ENCODE measurements around the gene NR6A1. TPM values are rescaled to one million over a fixed set of nuclear protein-coding genes. Genes with fewer than 3 reads are reported as not detected.

The NR6A1 gene
- total RNA-seq, 1 donor: 0.36 TPM

DNA sequence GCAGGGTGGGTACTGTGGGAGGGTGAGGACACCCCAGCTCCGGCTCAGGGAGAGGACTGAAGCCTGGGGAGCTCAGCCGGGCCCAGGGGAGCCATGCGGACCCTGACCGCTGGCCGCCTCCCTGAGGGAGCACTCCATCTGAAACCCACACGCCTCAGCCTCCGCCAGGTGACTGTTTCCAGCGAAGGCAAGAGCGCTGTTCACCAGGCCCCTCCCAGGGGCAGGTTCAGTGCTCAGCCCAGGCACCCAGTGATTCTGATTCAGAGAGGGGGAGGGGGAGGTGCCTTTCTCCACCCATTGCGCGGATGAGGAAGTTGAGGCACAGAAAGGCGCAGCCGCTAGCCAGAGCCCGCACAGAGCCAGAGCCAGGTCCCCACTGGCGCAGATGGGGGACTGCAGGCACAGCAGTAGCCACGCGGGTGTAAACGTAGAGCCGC lies 293.9 kb downstream of the NR6A1 start:
- Histone ChIP-seq H3K4me3 (ENCODE audit: insufficient read depth, low read length) (no peak overlapping the region), H3K36me3 (ENCODE audit: insufficient read depth, low read length) (no peaks in the 10 kb centered on the region), H3K79me2 (ENCODE audit: insufficient read depth, low read length) (no peaks in the 10 kb centered on the region), H3K9me3 (ENCODE audit: low read depth, low read length) (no peaks in the 10 kb centered on the region), H3K27ac (ENCODE audit: low read depth, low read length) (no peak overlapping the region), H3K27me3 (ENCODE audit: insufficient read depth, low read length) (peaks cover 31% of the 10 kb centered on the region), H4K20me1 (ENCODE audit: insufficient read depth, low read length) (no peaks in the 10 kb centered on the region), H3K4me2 (ENCODE audit: insufficient read depth, low read length) (no peak overlapping the region), H2AFZ (ENCODE audit: low read length) (no peak overlapping the region), H3K4me1 (ENCODE audit: insufficient read depth, low read length) (no peaks in the 10 kb centered on the region)
- TF ChIP-seq, protein P1, sequence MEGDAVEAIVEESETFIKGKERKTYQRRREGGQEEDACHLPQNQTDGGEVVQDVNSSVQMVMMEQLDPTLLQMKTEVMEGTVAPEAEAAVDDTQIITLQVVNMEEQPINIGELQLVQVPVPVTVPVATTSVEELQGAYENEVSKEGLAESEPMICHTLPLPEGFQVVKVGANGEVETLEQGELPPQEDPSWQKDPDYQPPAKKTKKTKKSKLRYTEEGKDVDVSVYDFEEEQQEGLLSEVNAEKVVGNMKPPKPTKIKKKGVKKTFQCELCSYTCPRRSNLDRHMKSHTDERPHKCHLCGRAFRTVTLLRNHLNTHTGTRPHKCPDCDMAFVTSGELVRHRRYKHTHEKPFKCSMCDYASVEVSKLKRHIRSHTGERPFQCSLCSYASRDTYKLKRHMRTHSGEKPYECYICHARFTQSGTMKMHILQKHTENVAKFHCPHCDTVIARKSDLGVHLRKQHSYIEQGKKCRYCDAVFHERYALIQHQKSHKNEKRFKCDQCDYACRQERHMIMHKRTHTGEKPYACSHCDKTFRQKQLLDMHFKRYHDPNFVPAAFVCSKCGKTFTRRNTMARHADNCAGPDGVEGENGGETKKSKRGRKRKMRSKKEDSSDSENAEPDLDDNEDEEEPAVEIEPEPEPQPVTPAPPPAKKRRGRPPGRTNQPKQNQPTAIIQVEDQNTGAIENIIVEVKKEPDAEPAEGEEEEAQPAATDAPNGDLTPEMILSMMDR (IDR thresholded peaks at IDR 0.05; ENCODE audit: extremely low read depth, low read depth, low read length): no peak
- no peak for DNase-seq (ENCODE audit: insufficient read length, low spot score, missing footprints)

DNA sequence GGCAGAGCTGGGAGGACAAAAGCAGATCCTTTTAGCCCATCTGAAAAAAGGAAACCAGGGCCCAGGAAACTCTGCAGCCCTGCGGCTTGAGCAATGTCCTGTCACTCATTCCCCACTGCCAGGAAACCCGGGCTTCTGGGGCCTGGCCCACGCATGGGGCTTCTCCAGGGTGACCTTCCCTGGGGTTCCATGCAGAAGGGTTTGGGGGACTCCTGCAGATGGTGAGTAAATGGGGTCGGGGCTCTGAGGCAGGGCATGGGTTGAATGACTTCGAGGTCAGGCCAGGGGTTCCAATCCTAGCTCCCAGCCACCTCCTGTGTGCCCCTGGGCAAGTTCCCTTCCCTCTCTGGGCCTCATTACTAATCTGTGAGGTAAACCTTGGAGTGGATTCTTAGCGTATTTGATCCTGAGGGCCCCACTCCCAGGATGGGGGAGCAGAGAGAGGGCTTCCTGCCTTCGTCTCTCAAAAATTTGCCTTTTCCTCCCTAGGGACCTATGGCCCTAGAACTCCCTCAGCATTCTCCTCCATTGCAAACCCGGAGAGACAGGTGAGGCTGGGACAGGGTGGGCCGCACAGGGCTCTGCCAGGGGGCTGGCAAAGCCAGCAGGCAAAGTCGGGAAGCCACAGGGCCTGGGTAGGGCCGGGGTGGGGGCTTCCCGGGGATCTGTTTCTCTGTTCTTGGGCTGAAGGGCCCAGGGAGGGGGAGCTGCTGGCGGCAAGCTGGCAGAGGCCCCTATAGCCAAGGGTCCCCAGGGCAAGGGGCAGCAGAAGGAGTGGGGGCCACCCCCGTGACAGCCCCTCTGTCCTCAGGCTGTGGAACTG lies 295.0 kb downstream of the NR6A1 start:
- no peaks in the 10 kb centered on the region for H3K36me3 ChIP-seq (ENCODE audit: insufficient read depth, low read length)
- no peak for DNase-seq (ENCODE audit: insufficient read length, low spot score, missing footprints)
- no peaks in the 10 kb centered on the region for H4K20me1 ChIP-seq (ENCODE audit: insufficient read depth, low read length)
- no peaks in the 10 kb centered on the region for H3K79me2 ChIP-seq (ENCODE audit: insufficient read depth, low read length)
- no peak overlapping the region for H2AFZ ChIP-seq (ENCODE audit: low read length)
- peaks cover 28% of the 10 kb centered on the region for H3K27me3 ChIP-seq (ENCODE audit: insufficient read depth, low read length)
- no peaks in the 10 kb centered on the region for H3K9me3 ChIP-seq (ENCODE audit: low read depth, low read length)
- no peaks in the 10 kb centered on the region for H3K4me1 ChIP-seq (ENCODE audit: insufficient read depth, low read length)
- no peak overlapping the region for H3K27ac ChIP-seq (ENCODE audit: low read depth, low read length)
- no peak overlapping the region for H3K4me2 ChIP-seq (ENCODE audit: insufficient read depth, low read length)
- no peak overlapping the region for H3K4me3 ChIP-seq (ENCODE audit: insufficient read depth, low read length)
- TF ChIP-seq, protein P1 (IDR thresholded peaks at IDR 0.05; ENCODE audit: extremely low read depth, low read depth, low read length): no peak

GRCh38 chr9:124475158-124475867 lies 295.8 kb downstream of the NR6A1 start:
- TF ChIP-seq, protein P1 (IDR thresholded peaks at IDR 0.05; ENCODE audit: extremely low read depth, low read depth, low read length): no peak
- no peak overlapping the region for H3K4me2 ChIP-seq (ENCODE audit: insufficient read depth, low read length)
- H4K20me1 ChIP-seq (ENCODE audit: insufficient read depth, low read length): no peaks in the 10 kb centered on the region
- H3K4me3 ChIP-seq (ENCODE audit: insufficient read depth, low read length): no peak overlapping the region
- H3K27me3 ChIP-seq (ENCODE audit: insufficient read depth, low read length): peaks cover 32% of the 10 kb centered on the region
- no peak overlapping the region for H2AFZ ChIP-seq (ENCODE audit: low read length)
- no peak for DNase-seq (ENCODE audit: insufficient read length, low spot score, missing footprints)
- H3K27ac ChIP-seq (ENCODE audit: low read depth, low read length): no peak overlapping the region
- H3K79me2 ChIP-seq (ENCODE audit: insufficient read depth, low read length): no peaks in the 10 kb centered on the region
- no peaks in the 10 kb centered on the region for H3K36me3 ChIP-seq (ENCODE audit: insufficient read depth, low read length)
- H3K4me1 ChIP-seq (ENCODE audit: insufficient read depth, low read length): no peaks in the 10 kb centered on the region
- no peaks in the 10 kb centered on the region for H3K9me3 ChIP-seq (ENCODE audit: low read depth, low read length)

GRCh38 chr9:124474151-124474550 lies 297.0 kb downstream of the NR6A1 start:
- Histone ChIP-seq H3K4me2 (ENCODE audit: insufficient read depth, low read length) (no peak overlapping the region), H4K20me1 (ENCODE audit: insufficient read depth, low read length) (no peaks in the 10 kb centered on the region), H2AFZ (ENCODE audit: low read length) (no peak overlapping the region), H3K4me1 (ENCODE audit: insufficient read depth, low read length) (no peaks in the 10 kb centered on the region), H3K4me3 (ENCODE audit: insufficient read depth, low read length) (no peak overlapping the region), H3K9me3 (ENCODE audit: low read depth, low read length) (no peaks in the 10 kb centered on the region), H3K79me2 (ENCODE audit: insufficient read depth, low read length) (no peaks in the 10 kb centered on the region), H3K27me3 (ENCODE audit: insufficient read depth, low read length) (peaks cover 24% of the 10 kb centered on the region), H3K36me3 (ENCODE audit: insufficient read depth, low read length) (no peaks in the 10 kb centered on the region), H3K27ac (ENCODE audit: low read depth, low read length) (no peak overlapping the region)
- no peak for DNase-seq (ENCODE audit: insufficient read length, low spot score, missing footprints)
- TF ChIP-seq, protein P1 (IDR thresholded peaks at IDR 0.05; ENCODE audit: extremely low read depth, low read depth, low read length): no peak

Measured in osteoblast (primary cell).